HG03039 (cell line): ENCODE data around the gene RTN3.

Experiments used
- ATAC-seq: cut with Tn5 transposase; IDR thresholded peaks from one replicate; pipeline ENCODE4 v1.9.1; 2021; ENCODE audit warnings: mild to moderate bottlenecking, moderate library complexity; ENCODE audit not compliant: unreplicated experiment

RTN3 gene

GRCh38 chr11:63737718-63738117 lies 56.4 kb downstream of the RTN3 start:
- no peak for ATAC-seq

- ATAC-seq, result no peak
Observed at GRCh38 chr11:63738720-63739360, 57.5 kb downstream of the RTN3 start.

GRCh38 chr11:63745304-63746170 lies 64.2 kb downstream of the RTN3 start:
- no peak for ATAC-seq

- no peak for ATAC-seq
Observed at GRCh38 chr11:63747011-63747410, 65.7 kb downstream of the RTN3 start.

- ATAC-seq, result no peak
Observed at GRCh38 chr11:63749624-63750023, 68.3 kb downstream of the RTN3 start.

- ATAC-seq, result no peak
Observed at GRCh38 chr11:63756919-63757761, 75.8 kb downstream of the RTN3 start.

- ATAC-seq, result no peak
Observed at GRCh38 chr11:63760487-63761079, 79.3 kb downstream of the RTN3 start.

- no peak for ATAC-seq
Observed at GRCh38 chr11:63761188-63761587, 79.9 kb downstream of the RTN3 start.

GRCh38 chr11:63761931-63762653 lies 80.8 kb downstream of the RTN3 start:
- no peak for ATAC-seq

- ATAC-seq, result no peak
Observed at GRCh38 chr11:63762654-63763495, 81.6 kb downstream of the RTN3 start.

- ATAC-seq, result no peak
Observed at GRCh38 chr11:63763496-63764339, 82.4 kb downstream of the RTN3 start.

GRCh38 chr11:63764340-63764678 lies 83.0 kb downstream of the RTN3 start:
- no peak for ATAC-seq

GRCh38 chr11:63764679-63765647 lies 83.7 kb downstream of the RTN3 start:
- no peak for ATAC-seq

- no peak for ATAC-seq
Observed at GRCh38 chr11:63765688-63766241, 84.5 kb downstream of the RTN3 start.

GRCh38 chr11:63766531-63767235 lies 85.4 kb downstream of the RTN3 start:
- ATAC-seq, result no peak

- no peak for ATAC-seq
Observed at GRCh38 chr11:63767267-63767564, 85.9 kb downstream of the RTN3 start.
